ENCODE results near the gene MARVELD2. TPM values are rescaled to one million over a fixed set of nuclear protein-coding genes. Genes with fewer than 3 reads are reported as not detected.
"Not testable (repeated sequence)": the region's sequence is repeated elsewhere in the genome, so short reads cannot be mapped to it uniquely, and the experiment has no call there.

Gene MARVELD2
- total RNA-seq, 1 donor: 3.9 TPM

DNA sequence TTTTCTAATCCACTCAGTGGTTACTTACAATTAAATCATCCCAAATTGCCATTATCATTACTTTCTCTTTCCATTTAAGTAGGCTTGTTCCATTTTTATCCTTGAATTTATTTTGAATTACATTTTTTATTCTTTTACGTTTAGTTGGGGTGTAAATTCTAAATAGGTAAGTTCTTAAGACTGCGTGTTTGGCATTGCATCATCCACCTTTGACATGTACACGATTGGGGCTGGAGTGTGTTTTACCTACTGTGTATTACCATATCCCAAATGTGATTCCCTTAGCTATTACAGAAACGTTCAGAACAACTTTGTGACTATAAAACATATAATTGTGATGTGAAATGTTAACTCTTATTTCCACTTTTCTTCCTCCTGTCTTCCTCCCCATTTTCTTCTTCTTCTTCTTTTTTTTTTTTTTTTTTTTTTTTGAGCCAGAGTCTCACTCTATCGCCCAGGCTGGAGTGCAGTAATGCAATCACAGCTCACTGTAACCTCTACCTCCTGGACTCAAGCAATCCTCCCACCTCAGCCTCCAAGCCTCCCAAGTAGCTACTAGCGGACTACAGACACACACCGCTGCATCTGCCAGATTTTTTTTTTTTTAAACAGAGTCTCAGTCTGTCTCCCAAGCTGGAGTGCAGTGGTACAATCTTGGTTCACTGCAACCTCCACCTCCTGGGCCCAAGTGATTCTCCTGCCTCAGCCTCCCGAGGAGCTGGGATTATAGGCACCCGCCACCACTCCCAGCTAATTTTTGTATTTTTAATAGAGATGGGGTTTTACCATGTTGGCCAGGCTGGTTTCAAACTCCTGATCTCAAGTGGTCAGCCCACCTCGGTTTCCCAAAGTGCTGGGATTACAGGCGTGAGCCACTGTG lies 16.7 kb downstream of the MARVELD2 start:
- no peak for DNase-seq (ENCODE audit: low read depth)
- TF ChIP-seq, protein P1, sequence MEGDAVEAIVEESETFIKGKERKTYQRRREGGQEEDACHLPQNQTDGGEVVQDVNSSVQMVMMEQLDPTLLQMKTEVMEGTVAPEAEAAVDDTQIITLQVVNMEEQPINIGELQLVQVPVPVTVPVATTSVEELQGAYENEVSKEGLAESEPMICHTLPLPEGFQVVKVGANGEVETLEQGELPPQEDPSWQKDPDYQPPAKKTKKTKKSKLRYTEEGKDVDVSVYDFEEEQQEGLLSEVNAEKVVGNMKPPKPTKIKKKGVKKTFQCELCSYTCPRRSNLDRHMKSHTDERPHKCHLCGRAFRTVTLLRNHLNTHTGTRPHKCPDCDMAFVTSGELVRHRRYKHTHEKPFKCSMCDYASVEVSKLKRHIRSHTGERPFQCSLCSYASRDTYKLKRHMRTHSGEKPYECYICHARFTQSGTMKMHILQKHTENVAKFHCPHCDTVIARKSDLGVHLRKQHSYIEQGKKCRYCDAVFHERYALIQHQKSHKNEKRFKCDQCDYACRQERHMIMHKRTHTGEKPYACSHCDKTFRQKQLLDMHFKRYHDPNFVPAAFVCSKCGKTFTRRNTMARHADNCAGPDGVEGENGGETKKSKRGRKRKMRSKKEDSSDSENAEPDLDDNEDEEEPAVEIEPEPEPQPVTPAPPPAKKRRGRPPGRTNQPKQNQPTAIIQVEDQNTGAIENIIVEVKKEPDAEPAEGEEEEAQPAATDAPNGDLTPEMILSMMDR (IDR thresholded peaks at IDR 0.05; ENCODE audit: insufficient read depth, low read depth, low read length): no peak

GRCh38 chr5:69432412-69433206 lies 17.7 kb downstream of the MARVELD2 start:
- no peak overlapping the region for H3K4me3 ChIP-seq (ENCODE audit: low read depth, low read length)
- DNase-seq (ENCODE audit: low read depth): no peak
- TF ChIP-seq, protein P1 (IDR thresholded peaks at IDR 0.05; ENCODE audit: insufficient read depth, low read depth, low read length): no peak

More for the DNA sequence above, 16.7 kb downstream of the MARVELD2 start:
- H3K4me3 ChIP-seq (ENCODE audit: low read depth, low read length): no peak overlapping the region

DNA sequence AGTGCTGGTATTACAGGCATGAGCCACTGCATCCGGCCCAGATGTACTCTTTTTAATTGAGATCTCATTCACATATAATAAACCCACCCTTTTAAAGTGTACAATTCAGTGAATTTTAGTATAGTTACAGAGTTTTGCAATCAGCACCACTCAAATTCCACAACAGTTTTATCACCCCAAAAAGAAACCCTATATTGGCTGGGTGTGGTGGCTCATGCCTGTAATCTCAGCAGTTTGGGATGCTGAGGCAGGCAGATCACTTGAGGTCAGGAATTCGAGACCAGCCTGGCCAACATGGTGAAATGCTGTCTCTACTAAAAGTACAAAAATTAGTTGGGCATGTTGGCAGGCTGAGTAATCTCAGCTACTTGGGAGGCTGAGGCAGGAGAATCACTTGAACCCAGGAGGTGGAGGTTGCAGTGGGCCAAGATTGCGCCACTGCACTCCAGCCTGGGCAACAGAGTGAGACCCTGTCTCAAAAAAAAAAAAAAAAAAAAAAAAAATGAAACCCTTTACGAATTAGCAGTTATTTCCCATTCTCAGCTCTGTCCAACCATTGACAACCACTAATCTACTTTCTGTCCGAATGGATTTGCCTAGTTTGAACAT lies 20.5 kb downstream of the MARVELD2 start:
- H3K4me3 ChIP-seq (ENCODE audit: low read depth, low read length); DNase-seq (ENCODE audit: low read depth): not testable (repeated sequence)

- TF ChIP-seq, protein P1 (IDR thresholded peaks at IDR 0.05; ENCODE audit: insufficient read depth, low read depth, low read length): no peak
- DNase-seq (ENCODE audit: low read depth): no peak
- no peak overlapping the region for H3K4me3 ChIP-seq (ENCODE audit: low read depth, low read length)
Observed at GRCh38 chr5:69444127-69444754, 29.3 kb downstream of the MARVELD2 start.

GRCh38 chr5:69449511-69449910 lies 34.6 kb downstream of the MARVELD2 start:
- no peak for DNase-seq (ENCODE audit: low read depth)
- H3K4me3 ChIP-seq (ENCODE audit: low read depth, low read length): no peak overlapping the region
- TF ChIP-seq, protein P1 (IDR thresholded peaks at IDR 0.05; ENCODE audit: insufficient read depth, low read depth, low read length): no peak

GRCh38 chr5:69450116-69450515 lies 35.2 kb downstream of the MARVELD2 start:
- no peak overlapping the region for H3K4me3 ChIP-seq (ENCODE audit: low read depth, low read length)
- TF ChIP-seq, protein P1 (IDR thresholded peaks at IDR 0.05; ENCODE audit: insufficient read depth, low read depth, low read length): no peak
- no peak for DNase-seq (ENCODE audit: low read depth)

GRCh38 chr5:69450527-69450926 lies 35.6 kb downstream of the MARVELD2 start:
- H3K4me3 ChIP-seq (ENCODE audit: low read depth, low read length); DNase-seq (ENCODE audit: low read depth): not testable (repeated sequence)
